Stimulated activated CD8-positive, alpha-beta memory T cell treated with anti-CD3 and anti-CD28 coated beads, Interleukin-2, amount 100 ng/mL, for 48 hours (primary cell): Measurements from ENCODE around the gene OLIG2.

ENCODE experiments used
- DNase-seq, 2 donors: peaks; one replicate each; pipeline ENCODE4 v3.0.0-alpha.2; 2020; ENCODE audit warnings: low read depth in 2 of 2

The OLIG2 gene

DNA sequence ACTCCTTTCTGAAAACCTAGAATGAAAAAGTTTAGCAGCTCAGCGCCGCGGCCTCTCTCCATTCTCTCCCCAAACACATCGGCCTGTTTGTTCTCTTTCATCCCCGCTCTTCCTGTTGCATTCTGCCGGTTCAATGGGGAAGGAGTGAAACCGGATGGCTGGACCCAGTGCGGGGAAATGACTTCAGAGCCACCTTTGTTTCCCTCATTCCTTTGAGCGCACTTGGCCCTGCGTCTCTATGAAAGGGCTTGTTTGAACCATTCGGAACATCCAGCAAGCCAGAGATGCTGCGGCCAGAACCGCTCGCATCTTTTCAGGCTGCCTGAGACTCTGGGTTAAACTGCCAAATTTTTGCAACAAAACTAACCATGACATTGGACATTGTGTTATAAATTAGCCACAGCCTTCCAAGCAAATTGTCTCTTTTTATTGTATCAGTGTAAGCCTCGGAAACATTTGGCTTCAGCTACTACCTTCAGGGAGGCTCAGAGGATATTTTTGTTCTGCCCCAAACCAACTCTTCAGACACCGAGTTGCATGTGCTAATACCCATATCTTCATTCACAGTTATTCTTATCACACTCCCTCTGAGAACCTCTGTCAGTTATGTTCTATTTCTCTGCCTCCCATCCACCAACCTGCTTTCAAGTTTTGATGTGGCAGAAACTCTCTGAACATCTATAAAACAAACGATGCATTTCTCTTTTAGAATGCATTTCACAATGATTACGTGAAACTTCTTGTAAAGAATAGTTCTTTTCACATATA lies 39.1 kb downstream of the OLIG2 start:
- DNase-seq = no peak

- DNase-seq = no peak
These were observed 41.3 kb downstream of the OLIG2 start for GRCh38 chr21:33067043-33067442.

GRCh38 chr21:33067457-33067856 lies 41.7 kb downstream of the OLIG2 start:
- DNase-seq = no peak

DNA sequence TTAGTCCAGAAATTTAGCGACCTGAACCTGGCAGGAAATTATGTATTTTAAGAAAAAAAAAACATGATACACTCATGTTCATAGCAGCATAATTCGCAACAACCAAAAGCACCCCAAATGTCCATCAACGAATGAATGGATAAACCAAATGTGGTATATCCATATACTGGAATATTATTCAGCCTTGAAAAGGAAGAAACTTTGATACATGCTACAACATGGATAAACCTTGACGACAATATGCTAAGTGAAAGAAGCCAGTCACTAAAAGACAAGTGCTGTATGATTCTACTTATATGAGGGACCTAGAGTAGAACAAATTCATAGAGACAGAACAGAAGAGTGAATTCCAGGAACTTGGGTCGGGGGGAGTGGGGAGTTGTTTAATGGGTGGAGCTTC lies 43.5 kb downstream of the OLIG2 start:
- no peak for DNase-seq

- no peak for DNase-seq
These were observed 43.9 kb downstream of the OLIG2 start for GRCh38 chr21:33069645-33069993.

GRCh38 chr21:33069994-33070743 lies 44.4 kb downstream of the OLIG2 start, which contains the start of gene OLIG1:
OLIG1 (plus strand) TSS chr21:33070141; CDS start chr21:33070247, 106 bp downstream.
- DNase-seq = peak; percentile 15 to 36

DNA sequence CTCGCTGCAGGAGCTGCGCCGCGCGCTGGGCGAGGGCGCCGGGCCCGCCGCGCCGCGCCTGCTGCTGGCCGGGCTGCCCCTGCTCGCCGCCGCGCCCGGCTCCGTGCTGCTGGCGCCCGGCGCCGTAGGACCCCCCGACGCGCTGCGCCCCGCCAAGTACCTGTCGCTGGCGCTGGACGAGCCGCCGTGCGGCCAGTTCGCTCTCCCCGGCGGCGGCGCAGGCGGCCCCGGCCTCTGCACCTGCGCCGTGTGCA lies 44.9 kb downstream of the OLIG2 start:
- no peak for DNase-seq

GRCh38 chr21:33070998-33071769 lies 45.4 kb downstream of the OLIG2 start:
- DNase-seq = peak in 1 of 2 donors; percentile 17

DNA sequence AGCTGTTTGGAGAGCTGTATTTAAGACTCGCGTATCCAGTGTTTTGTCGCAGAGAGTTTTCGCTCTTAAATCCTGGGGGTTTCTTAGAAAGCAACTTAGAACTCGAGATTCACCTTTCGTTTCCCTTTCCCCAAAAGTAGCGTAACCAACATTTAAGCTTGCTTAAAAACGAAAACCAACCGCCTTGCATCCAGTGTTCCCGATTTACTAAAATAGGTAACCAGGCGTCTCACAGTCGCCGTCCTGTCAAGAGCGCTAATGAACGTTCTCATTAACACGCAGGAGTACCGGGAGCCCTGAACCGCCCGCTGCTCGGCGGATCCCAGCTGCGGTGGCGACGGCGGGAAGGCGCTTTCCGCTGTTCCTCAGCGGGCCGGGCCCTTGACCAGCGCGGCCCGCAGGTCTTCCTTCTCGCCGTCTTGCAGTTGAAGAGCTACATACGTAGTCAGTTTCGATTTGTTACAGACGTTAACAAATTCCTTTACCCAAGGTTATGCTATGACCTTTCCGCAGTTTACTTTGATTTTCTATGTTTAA lies 46.1 kb downstream of the OLIG2 start:
- DNase-seq = no peak

DNA sequence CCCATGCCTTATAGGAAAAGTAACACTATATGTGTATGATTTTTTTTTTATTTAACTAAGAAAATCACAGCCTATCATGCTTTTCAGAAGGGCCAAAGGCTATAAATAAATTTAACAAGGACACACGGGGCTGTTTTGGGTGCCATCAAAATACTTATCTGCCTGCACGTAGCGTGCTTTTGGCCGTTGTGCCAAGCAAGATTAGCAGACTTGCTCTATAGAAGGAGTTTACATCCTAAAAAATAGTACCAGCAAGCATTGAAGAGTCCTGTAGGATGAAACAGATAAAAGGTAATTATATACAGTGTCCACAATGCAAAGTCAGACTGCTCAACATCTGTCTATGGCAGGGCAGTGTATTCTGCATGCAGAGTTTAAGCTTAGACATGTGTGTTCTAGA lies 47.9 kb downstream of the OLIG2 start:
- DNase-seq = no peak

DNA sequence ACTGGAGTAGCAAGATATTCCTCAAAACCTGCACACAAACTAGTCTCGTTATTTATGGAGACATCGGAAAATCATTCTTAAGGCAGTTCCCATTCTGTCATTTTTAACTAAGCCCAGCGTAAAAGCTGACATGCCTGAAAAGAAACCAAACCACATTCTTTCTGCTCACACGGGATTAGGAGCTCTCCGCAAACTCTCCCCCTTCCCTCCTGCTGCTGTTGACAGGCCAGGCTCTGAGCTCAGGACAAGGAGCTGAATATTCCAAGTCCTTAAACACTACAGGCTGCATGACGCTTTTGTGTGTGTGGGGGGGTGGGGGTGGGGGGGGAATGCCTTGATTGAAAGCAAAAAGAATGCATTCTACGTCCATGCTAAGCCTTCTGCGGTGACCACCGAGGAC lies 49.4 kb downstream of the OLIG2 start:
- DNase-seq = no peak

DNA sequence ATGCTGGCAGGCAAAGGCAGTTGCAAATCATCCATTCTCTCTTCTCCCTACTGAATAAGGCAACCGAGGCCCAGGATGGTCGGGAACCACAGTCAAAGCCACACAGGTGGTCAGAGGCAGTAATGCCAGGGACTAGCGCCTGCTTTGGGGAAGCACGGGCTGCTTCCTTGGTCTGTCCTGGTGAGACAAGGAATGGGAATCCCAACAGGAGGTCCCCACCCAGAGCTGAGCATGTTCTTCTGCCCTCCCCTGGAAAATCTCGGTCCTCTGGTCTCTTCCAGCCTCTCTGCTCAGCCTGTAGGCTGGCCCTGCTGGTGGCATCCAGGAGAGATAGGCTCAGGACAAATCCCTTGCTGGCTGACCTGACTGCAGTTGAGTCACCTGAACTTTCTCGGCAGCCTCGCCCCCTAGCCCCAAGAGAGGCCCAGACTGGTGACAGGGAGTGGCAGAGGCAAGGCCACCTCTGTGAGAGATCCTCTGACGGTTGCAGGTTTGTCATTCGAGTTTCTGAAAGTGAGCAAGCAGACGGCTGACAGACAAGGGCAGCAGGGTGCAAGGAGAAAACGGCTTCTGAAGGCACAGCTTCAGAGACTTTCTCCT lies 50.0 kb downstream of the OLIG2 start:
- no peak for DNase-seq

DNA sequence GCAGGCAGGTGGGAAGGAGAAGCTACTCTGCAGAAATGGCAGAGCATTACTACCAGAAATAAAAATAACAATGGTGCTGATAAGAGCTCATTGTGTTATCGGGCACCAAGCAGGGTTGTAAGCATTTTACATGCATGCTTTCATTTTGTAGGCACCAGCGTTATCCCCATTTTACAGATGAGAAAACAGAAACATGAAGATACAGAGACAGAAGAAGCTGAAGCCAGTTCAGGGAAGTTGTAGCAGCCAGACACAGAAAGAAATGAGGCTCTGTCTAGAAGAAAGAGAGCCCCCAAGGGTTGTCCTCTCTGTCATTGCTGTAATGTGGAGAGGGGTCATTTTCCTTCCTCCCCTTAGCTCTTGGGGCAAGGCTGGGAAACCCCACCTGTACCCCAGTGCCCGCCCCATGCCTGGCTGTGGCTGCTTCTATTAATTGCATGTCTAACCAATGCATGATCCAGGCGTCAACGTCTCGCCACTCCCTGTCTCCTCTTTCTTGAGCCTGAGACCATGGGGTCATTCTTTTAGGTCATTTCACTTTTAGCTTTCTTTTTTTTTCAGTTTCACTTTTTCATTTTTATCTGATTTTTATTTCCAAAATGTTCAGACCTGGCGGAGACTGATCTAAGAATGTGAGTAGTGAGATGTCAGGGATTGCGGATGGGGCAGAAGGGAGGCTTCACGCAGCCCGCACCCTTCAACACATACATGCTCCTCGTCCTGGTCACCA lies 51.0 kb downstream of the OLIG2 start:
- no peak for DNase-seq
